GM23338 (cell line): Measurements from ENCODE around the gene ASTN1. TPM values are rescaled to one million over a fixed set of nuclear protein-coding genes. Genes with fewer than 3 reads are reported as not detected.

Source experiments
- ATAC-seq: fragments of 200-7000 bp; cut with Tn5 transposase; 3 replicates; pipeline ENCODE4 v1.9.1; 2020
- DNase-seq: peaks from one replicate; pipeline ENCODE4 v3.0.0-alpha.2; 2015; ENCODE audit warnings: low spot score
- H2AFZ ChIP-seq: fragments of 200-600 bp; sonication (generic); 2 replicates; pipeline ENCODE4 v1.8.0; 2016; ENCODE audit warnings: antibody characterized with exemption, mild to moderate bottlenecking, moderate library complexity
- H3F3A ChIP-seq: fragments of 200-600 bp; sonication (generic); replicated peaks from 2 replicates; pipeline ENCODE4 v1.8.0; 2017; ENCODE audit warnings: antibody characterized with exemption, mixed run types, low read depth
- H3K27ac ChIP-seq: fragments of 200-600 bp; sonication (generic); 2 replicates; pipeline ENCODE4 v1.6.1; 2016; ENCODE audit warnings: low read depth
- H3K27me3 ChIP-seq: fragments of 200-600 bp; sonication (generic); 2 replicates; pipeline ENCODE4 v1.8.0; 2016; ENCODE audit warnings: mild to moderate bottlenecking, mixed run types, moderate library complexity; ENCODE audit not compliant: insufficient read depth
- H3K36me3 ChIP-seq: fragments of 200-600 bp; sonication (generic); 2 replicates; pipeline ENCODE4 v1.8.0; 2016; ENCODE audit warnings: mild to moderate bottlenecking; ENCODE audit not compliant: insufficient read depth
- H3K4me1 ChIP-seq: fragments of 200-600 bp; sonication (generic); 2 replicates; pipeline ENCODE4 v1.8.0; 2016; ENCODE audit warnings: mild to moderate bottlenecking, moderate library complexity; ENCODE audit not compliant: insufficient read depth
- H3K4me2 ChIP-seq: fragments of 200-600 bp; sonication (generic); 2 replicates; pipeline ENCODE4 v1.7.1; 2017; ENCODE audit warnings: mixed run types
- H3K4me3 ChIP-seq: fragments of 200-600 bp; sonication (generic); 2 replicates; pipeline ENCODE4 v1.6.1; 2016; ENCODE audit warnings: mixed run types
- H3K79me2 ChIP-seq: fragments of 200-600 bp; sonication (generic); replicated peaks from 2 replicates; pipeline ENCODE4 v1.8.0; 2017; ENCODE audit warnings: mild to moderate bottlenecking; ENCODE audit not compliant: insufficient read depth
- H3K9me2 ChIP-seq: fragments of 200-600 bp; sonication (generic); 2 replicates; pipeline ENCODE4 v1.8.0; 2017; ENCODE audit not compliant: insufficient read depth
- H4K20me1 ChIP-seq: fragments of 200-600 bp; sonication (generic); replicated peaks from 2 replicates; pipeline ENCODE4 v1.8.0; 2017; ENCODE audit warnings: mild to moderate bottlenecking; ENCODE audit not compliant: insufficient read depth
- H3K27ac Mint-ChIP-seq: 2 replicates; pipeline ENCODE4 v1.8.0; 2020; ENCODE audit warnings: inconsistent platforms, mild to moderate bottlenecking, moderate library complexity, mixed read lengths
- H3K27me3 Mint-ChIP-seq: 3 replicates; pipeline ENCODE4 v1.8.0; 2022; ENCODE audit warnings: low read depth, mild to moderate bottlenecking, moderate library complexity, mixed read lengths, inconsistent platforms; ENCODE audit not compliant: insufficient read depth, poor library complexity
- H3K36me3 Mint-ChIP-seq: 3 replicates; pipeline ENCODE4 v1.8.0; 2021; ENCODE audit warnings: low read depth, mild to moderate bottlenecking, inconsistent platforms, moderate library complexity, mixed read lengths
- H3K4me1 Mint-ChIP-seq: 3 replicates; pipeline ENCODE4 v1.8.0; 2020; ENCODE audit warnings: mild to moderate bottlenecking, inconsistent platforms, mixed read lengths
- H3K4me3 Mint-ChIP-seq: 3 replicates; pipeline ENCODE4 v1.8.0; 2021; ENCODE audit warnings: moderate library complexity, mild to moderate bottlenecking, inconsistent platforms, mixed read lengths
- H3K9me3 Mint-ChIP-seq: 3 replicates; pipeline ENCODE4 v1.8.0; 2020; ENCODE audit warnings: moderate library complexity, mild to moderate bottlenecking, inconsistent platforms, mixed read lengths
- CREB1 ChIP-seq: fragments of 250-450 bp; sonication (Bioruptor Pico); IDR thresholded peaks from 2 replicates; pipeline ENCODE4 v1.5.0; 2020; ENCODE audit warnings: low read depth, mild to moderate bottlenecking, moderate library complexity
- CTCF ChIP-seq, 2 experiments: fragments of 200-600 bp in 1 of 2; sonication (generic) in 1 of 2; conservative IDR thresholded peaks; 2 replicates each; pipeline versions ENCODE4 v1.5.1 to v1.6.1; 2016 to 2017; ENCODE audit warnings: antibody characterized with exemption in 2 of 2, low read depth in 2 of 2, mild to moderate bottlenecking in 2 of 2, moderate library complexity in 1 of 2
- ETS1 ChIP-seq: IDR thresholded peaks from 2 replicates; pipeline ENCODE4 v1.6.1; 2016; ENCODE audit warnings: antibody characterized with exemption
- EZH2 ChIP-seq: fragments of 200-600 bp; sonication (generic); IDR thresholded peaks from one replicate; pipeline ENCODE4 v1.8.0; 2017; ENCODE audit warnings: antibody characterized with exemption, mild to moderate bottlenecking, low read depth; ENCODE audit not compliant: unreplicated experiment
- EZH2phosphoT487 ChIP-seq: fragments of 200-600 bp; sonication (generic); IDR thresholded peaks from one replicate; pipeline ENCODE4 v1.8.1; 2018; ENCODE audit warnings: antibody characterized with exemption; ENCODE audit not compliant: unreplicated experiment
- JUNB ChIP-seq: IDR thresholded peaks from one replicate; pipeline ENCODE4 v1.6.1; 2016; ENCODE audit warnings: antibody characterized with exemption; ENCODE audit not compliant: unreplicated experiment
- NANOG ChIP-seq: IDR thresholded peaks from 2 replicates; pipeline ENCODE4 v1.6.1; 2016; ENCODE audit warnings: antibody characterized with exemption, borderline replicate concordance
- POLR2AphosphoS5 ChIP-seq: IDR thresholded peaks from 2 replicates; pipeline ENCODE4 v1.6.1; 2016; ENCODE audit warnings: antibody characterized with exemption, low read depth
- REST ChIP-seq: IDR thresholded peaks from one replicate; pipeline ENCODE4 v1.6.1; 2018; ENCODE audit warnings: antibody characterized with exemption; ENCODE audit not compliant: unreplicated experiment
- STAT1 ChIP-seq: IDR thresholded peaks from one replicate; pipeline ENCODE4 v1.6.1; 2016; ENCODE audit warnings: antibody characterized with exemption; ENCODE audit not compliant: unreplicated experiment
- ZNF114 ChIP-seq: fragments of 250-450 bp; sonication (Bioruptor Pico); IDR thresholded peaks from 2 replicates; pipeline ENCODE4 v1.5.0; 2020; ENCODE audit warnings: mild to moderate bottlenecking, moderate library complexity
- ZNF331 ChIP-seq: fragments of 250-450 bp; sonication (Bioruptor Pico); IDR thresholded peaks from 2 replicates; pipeline ENCODE4 v1.5.0; 2020; ENCODE audit warnings: low read depth, mild to moderate bottlenecking, moderate library complexity
- ZNF462 ChIP-seq: fragments of 250-450 bp; sonication (Bioruptor Pico); IDR thresholded peaks from 2 replicates; pipeline ENCODE4 v1.5.0; 2020; ENCODE audit warnings: mild to moderate bottlenecking, moderate library complexity
- polyA plus RNA-seq: library from polyadenylated mRNA; unstranded; fragments of >200 nt; fragmentation: Nextera tagmentation; extraction: Ambion mirVana; gene quantifications from 2 replicates; pipeline ENCODE4 v1.2.1, GENCODE V29; 2016
- total RNA-seq: library from RNA; depleted of rRNA; stranded (reverse); fragments of >200 nt; shearing (Covaris generic); gene quantifications from 2 replicates; pipeline ENCODE4 v1.2.3, GENCODE V29; 2014

ASTN1 gene
- total and polyA plus RNA-seq, 2 experiments from 2014 or later: 2.0 to 5.2 TPM

- DNase-seq: no peak
- no peak overlapping the region for H3K27ac Mint-ChIP-seq
Measured at GRCh38 chr1:176888471-176889032, 276.0 kb downstream of the ASTN1 start.

More at GRCh38 chr1:176888471-176889032, 276.0 kb downstream of the ASTN1 start:
- Histone ChIP-seq H2AFZ (no peak overlapping the region), H3K4me2 (no peak overlapping the region), H3F3A (no peaks in the 10 kb centered on the region), H3K4me3 (no peak overlapping the region), H3K27ac (no peak overlapping the region), H3K27me3 (no peaks in the 10 kb centered on the region), H3K9me2 (0 out of 2 replicates have a peak, but pooled peaks cover 6% of the 10 kb centered on the region), H4K20me1 (no peaks in the 10 kb centered on the region), H3K36me3 (no peaks in the 10 kb centered on the region), H3K4me1 (no peaks in the 10 kb centered on the region), H3K79me2 (no peaks in the 10 kb centered on the region)
- H3K27me3 Mint-ChIP-seq: no peaks in the 10 kb centered on the region
- TF ChIP-seq ZNF331 (CRISPR knock-in tag) (no peak), CTCF (conservative IDR thresholded peaks at IDR 0.05; ENCODE audit: low read depth in 2 of 2) (no peak), EZH2phosphoT487 (no peak), STAT1 (no peak), CREB1 (CRISPR knock-in tag) (no peak), EZH2 (no peak), NANOG (no peak), REST (no peak), JUNB (no peak), ZNF114 (no peak), POLR2AphosphoS5 (no peak), ZNF462 (CRISPR knock-in tag) (no peak), ETS1 (no peak)
- H3K4me1 Mint-ChIP-seq: no peaks in the 10 kb centered on the region
- H3K4me3 Mint-ChIP-seq: no peak overlapping the region
- ATAC-seq: no peak
- no peaks in the 10 kb centered on the region for H3K9me3 Mint-ChIP-seq
- no peaks in the 10 kb centered on the region for H3K36me3 Mint-ChIP-seq
